H1 (cell line): ENCODE data around the gene AFAP1L2.

Experiments used
- POLR2A ChIP-seq, 2 experiments: IDR thresholded peaks; 1 replicate in 1 of 2; 2 replicates in 1 of 2; pipeline ENCODE4 v1.6.1; 2011; ENCODE audit warnings: low read depth in 2 of 2, low read length in 2 of 2, mild to moderate bottlenecking in 2 of 2; ENCODE audit errors: control extremely low read depth in 1 of 2
- TF ChIP-seq, protein P1 (sequence below): IDR thresholded peaks from 2 replicates; pipeline ENCODE4 v1.6.1; 2011; ENCODE audit warnings: low read depth, mild to moderate bottlenecking, low read length; ENCODE audit not compliant: insufficient read depth
- TF ChIP-seq, protein P2 (sequence below), 3 experiments: IDR thresholded peaks; 1 replicate in 2 of 3; 2 replicates in 1 of 3; pipeline versions ENCODE4 v1.5.1 to v1.6.1; 2011; ENCODE audit warnings: low read length in 3 of 3, mild to moderate bottlenecking in 3 of 3, inconsistent platforms in 2 of 3, low read depth in 1 of 3, moderate library complexity in 1 of 3; ENCODE audit not compliant: insufficient read depth in 1 of 3; ENCODE audit errors: control extremely low read depth in 1 of 3

DNA sequence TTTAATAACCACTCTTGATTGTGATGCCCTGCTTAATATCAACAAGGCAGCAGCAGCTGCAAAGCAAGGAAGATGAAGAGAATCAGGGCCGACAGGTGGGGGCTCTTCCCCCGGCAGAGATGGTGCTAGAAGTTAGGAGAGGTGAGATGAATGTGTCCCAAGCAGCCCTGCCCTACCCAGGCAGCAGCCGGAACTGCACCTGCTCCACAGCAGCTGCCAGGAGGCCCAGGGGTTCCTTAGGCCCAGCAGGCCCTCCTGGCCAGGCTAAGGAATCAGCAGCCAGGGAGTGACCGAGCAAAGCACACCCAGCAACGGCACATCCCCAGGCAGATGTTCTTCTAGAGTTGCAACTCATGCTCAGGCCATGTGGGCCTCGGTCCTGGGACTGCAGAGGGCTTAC, 17.9 kb downstream of the AFAP1L2 start:
- TF ChIP-seq, protein P1, sequence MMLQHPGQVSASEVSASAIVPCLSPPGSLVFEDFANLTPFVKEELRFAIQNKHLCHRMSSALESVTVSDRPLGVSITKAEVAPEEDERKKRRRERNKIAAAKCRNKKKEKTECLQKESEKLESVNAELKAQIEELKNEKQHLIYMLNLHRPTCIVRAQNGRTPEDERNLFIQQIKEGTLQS, result no peak
- TF ChIP-seq POLR2A (IDR thresholded peaks at IDR 0.05; ENCODE audit: control extremely low read depth in 1 of 2, low read depth in 2 of 2, low read length in 2 of 2), result no peak
- TF ChIP-seq, protein P2, sequence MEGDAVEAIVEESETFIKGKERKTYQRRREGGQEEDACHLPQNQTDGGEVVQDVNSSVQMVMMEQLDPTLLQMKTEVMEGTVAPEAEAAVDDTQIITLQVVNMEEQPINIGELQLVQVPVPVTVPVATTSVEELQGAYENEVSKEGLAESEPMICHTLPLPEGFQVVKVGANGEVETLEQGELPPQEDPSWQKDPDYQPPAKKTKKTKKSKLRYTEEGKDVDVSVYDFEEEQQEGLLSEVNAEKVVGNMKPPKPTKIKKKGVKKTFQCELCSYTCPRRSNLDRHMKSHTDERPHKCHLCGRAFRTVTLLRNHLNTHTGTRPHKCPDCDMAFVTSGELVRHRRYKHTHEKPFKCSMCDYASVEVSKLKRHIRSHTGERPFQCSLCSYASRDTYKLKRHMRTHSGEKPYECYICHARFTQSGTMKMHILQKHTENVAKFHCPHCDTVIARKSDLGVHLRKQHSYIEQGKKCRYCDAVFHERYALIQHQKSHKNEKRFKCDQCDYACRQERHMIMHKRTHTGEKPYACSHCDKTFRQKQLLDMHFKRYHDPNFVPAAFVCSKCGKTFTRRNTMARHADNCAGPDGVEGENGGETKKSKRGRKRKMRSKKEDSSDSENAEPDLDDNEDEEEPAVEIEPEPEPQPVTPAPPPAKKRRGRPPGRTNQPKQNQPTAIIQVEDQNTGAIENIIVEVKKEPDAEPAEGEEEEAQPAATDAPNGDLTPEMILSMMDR (IDR thresholded peaks at IDR 0.05; ENCODE audit: control extremely low read depth in 1 of 3, insufficient read depth in 1 of 3, low read depth in 1 of 3, low read length in 3 of 3), result peak in 2 of 3 experiments; percentile 44 to 66; a peak in 3 of 4 replicates
